CD4-positive, alpha-beta T cell (primary cell): ENCODE results near the gene EIF4A3. TPM values are rescaled to one million over a fixed set of nuclear protein-coding genes. Genes with fewer than 3 reads are reported as not detected.

Experiments used
- ATAC-seq: fragments of 200-7000 bp; cut with Tn5 transposase; one replicate; pipeline ENCODE4 v1.10.0; 2022; ENCODE audit warnings: mild to moderate bottlenecking; ENCODE audit not compliant: poor library complexity
- CTCF ChIA-PET: fragments of 350-600 bp; sonication (Branson Sonifier 250); formaldehyde crosslinking; loops from one replicate; lab custom pipeline; 2021; ENCODE audit warnings: antibody characterized with exemption, inconsistent platforms; lab: Charles Lee
- POLR2A ChIA-PET: fragments of 350-600 bp; sonication (Branson Sonifier 250); formaldehyde crosslinking; loops from one replicate; lab custom pipeline; 2021; ENCODE audit warnings: antibody characterized with exemption, inconsistent platforms; lab: Charles Lee
- DNase-seq, 14 experiments: peaks; one replicate each; pipeline ENCODE4 v3.0.0-alpha.2; 2013 to 2020; ENCODE audit warnings: mixed read lengths in 2 of 14
- H3K27ac ChIP-seq, 2 donors: one replicate each; pipeline versions ENCODE4 v1.5.1 to v1.7.0; 2013; ENCODE audit warnings: low read length in 2 of 2, low read depth in 1 of 2, mild to moderate bottlenecking in 1 of 2
- H3K27me3 ChIP-seq, 2 experiments: 1 replicate in 1 of 2; 2 replicates in 1 of 2; pipeline versions ENCODE4 v1.6.1 to v1.7.0; 2013; ENCODE audit warnings: low read length in 2 of 2, control low read depth in 1 of 2, mild to moderate bottlenecking in 1 of 2, moderate library complexity in 1 of 2; ENCODE audit not compliant: insufficient read depth in 2 of 2, control insufficient read depth in 1 of 2
- H3K36me3 ChIP-seq: one replicate; pipeline ENCODE4 v1.6.1; 2013; ENCODE audit warnings: low read length, control low read depth; ENCODE audit not compliant: insufficient read depth
- H3K4me1 ChIP-seq: one replicate; pipeline ENCODE4 v1.6.1; 2013; ENCODE audit warnings: low read length, control low read depth; ENCODE audit not compliant: insufficient read depth
- H3K4me3 ChIP-seq: one replicate; pipeline ENCODE4 v1.5.1; 2013; ENCODE audit warnings: mild to moderate bottlenecking, low read length, moderate library complexity
- H3K9me3 ChIP-seq, 2 experiments: 1 replicate in 1 of 2; 2 replicates in 1 of 2; pipeline versions ENCODE4 v1.6.1 to v1.7.0; 2013; ENCODE audit warnings: low read length in 2 of 2, mild to moderate bottlenecking in 2 of 2, control low read depth in 1 of 2, moderate library complexity in 1 of 2; ENCODE audit not compliant: control insufficient read depth in 1 of 2, insufficient read depth in 1 of 2
- H3K27ac Mint-ChIP-seq: one replicate; pipeline ENCODE4 v1.8.0; 2020; ENCODE audit warnings: mixed read lengths
- H3K27me3 Mint-ChIP-seq: one replicate; pipeline ENCODE4 v1.8.0; 2021; ENCODE audit warnings: mixed read lengths
- H3K36me3 Mint-ChIP-seq: one replicate; pipeline ENCODE4 v1.8.0; 2021; ENCODE audit warnings: low read depth, mixed read lengths
- H3K4me1 Mint-ChIP-seq: one replicate; pipeline ENCODE4 v1.8.0; 2021; ENCODE audit warnings: low read depth, mixed read lengths
- H3K4me3 Mint-ChIP-seq: one replicate; pipeline ENCODE4 v1.8.0; 2020; ENCODE audit warnings: mild to moderate bottlenecking, mixed read lengths
- H3K9me3 Mint-ChIP-seq: one replicate; pipeline ENCODE4 v1.8.0; 2020; ENCODE audit warnings: mixed read lengths
- CTCF ChIP-seq: fragments of 200-600 bp; IDR thresholded peaks from one replicate; pipeline ENCODE4 v1.8.0; 2022; ENCODE audit warnings: antibody characterized with exemption, mild to moderate bottlenecking
- intact Hi-C, 2 experiments: fragments of 100-400 bp; cut with DNase I in 1 of 2; cut with micrococcal nuclease in 1 of 2; formaldehyde crosslinking; loops; one replicate each; pipeline versions ENCODE4 v1.15.1 to v1.9.0; 2023 to 2025; cut with DNase I, micrococcal nuclease
- total RNA-seq, 174 experiments: library from RNA in 2 of 174; stranded (reverse) in 2 of 174; gene quantifications; one replicate each; pipeline ENCODE4 v1.2.3 and lab custom pipeline; 2021 to 2026

The EIF4A3 gene
- total RNA-seq, 2 experiments from 2014 or later, result 79.6 to 79.7 TPM

- H3K36me3 ChIP-seq, result no peaks in the 10 kb centered on the region
- H3K27me3 ChIP-seq, result no peaks in the 10 kb centered on the region
- H3K4me3 ChIP-seq, result no peak overlapping the region
- intact Hi-C loops, result no loop called here
- POLR2A ChIA-PET, result no interaction called here
- Mint-ChIP-seq H3K27ac (no peak overlapping the region), H3K27me3 (no peaks in the 10 kb centered on the region), H3K4me3 (no peak overlapping the region), H3K9me3 (no peaks in the 10 kb centered on the region), H3K36me3 (no peaks in the 10 kb centered on the region), H3K4me1 (no peaks in the 10 kb centered on the region)
- H3K4me1 ChIP-seq, result no peaks in the 10 kb centered on the region
- CTCF ChIA-PET, result no interaction called here
- TF ChIP-seq CTCF, result no peak
- no peak for ATAC-seq
- no peak for DNase-seq
- H3K9me3 ChIP-seq, result no peaks in the 10 kb centered on the region
- no peak overlapping the region for H3K27ac ChIP-seq
Measured at GRCh38 chr17:80183581-80184422, 36.9 kb upstream of the EIF4A3 start.

DNA sequence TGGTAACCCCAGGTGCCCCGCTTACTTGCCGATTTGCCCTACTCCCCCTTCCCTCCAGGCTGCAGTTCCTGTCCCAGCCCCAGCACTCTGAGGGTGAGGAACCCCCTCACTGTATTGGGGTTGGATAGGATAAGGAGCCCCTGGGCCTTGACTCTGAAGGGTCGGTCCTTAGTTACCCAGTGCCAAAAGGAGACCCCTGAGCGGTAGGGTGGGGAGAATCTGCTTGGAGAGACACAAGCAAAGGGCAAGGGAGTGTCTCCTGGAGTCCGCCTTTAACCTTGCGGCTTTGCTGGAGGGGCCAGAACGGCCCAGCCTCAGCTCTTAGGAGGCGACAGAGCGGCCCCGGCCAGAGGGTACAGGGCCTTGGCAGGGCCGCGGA, 35.9 kb upstream of the EIF4A3 start:
- Mint-ChIP-seq H3K36me3 (no peaks in the 10 kb centered on the region), H3K27me3 (no peaks in the 10 kb centered on the region), H3K4me3 (no peak overlapping the region), H3K4me1 (no peaks in the 10 kb centered on the region), H3K9me3 (no peaks in the 10 kb centered on the region), H3K27ac (no peak overlapping the region)
- no peak for TF ChIP-seq CTCF
- no peak overlapping the region for H3K4me3 ChIP-seq
- no peaks in the 10 kb centered on the region for H3K27me3 ChIP-seq
- intact Hi-C loops, result no loop called here
- ChIA-PET POLR2A (no interaction called here), CTCF (no interaction called here)
- ATAC-seq (no peak), DNase-seq (no peak)
- H3K36me3 ChIP-seq, result no peaks in the 10 kb centered on the region
- no peak overlapping the region for H3K27ac ChIP-seq
- H3K9me3 ChIP-seq, result no peaks in the 10 kb centered on the region
- H3K4me1 ChIP-seq, result no peaks in the 10 kb centered on the region

DNA sequence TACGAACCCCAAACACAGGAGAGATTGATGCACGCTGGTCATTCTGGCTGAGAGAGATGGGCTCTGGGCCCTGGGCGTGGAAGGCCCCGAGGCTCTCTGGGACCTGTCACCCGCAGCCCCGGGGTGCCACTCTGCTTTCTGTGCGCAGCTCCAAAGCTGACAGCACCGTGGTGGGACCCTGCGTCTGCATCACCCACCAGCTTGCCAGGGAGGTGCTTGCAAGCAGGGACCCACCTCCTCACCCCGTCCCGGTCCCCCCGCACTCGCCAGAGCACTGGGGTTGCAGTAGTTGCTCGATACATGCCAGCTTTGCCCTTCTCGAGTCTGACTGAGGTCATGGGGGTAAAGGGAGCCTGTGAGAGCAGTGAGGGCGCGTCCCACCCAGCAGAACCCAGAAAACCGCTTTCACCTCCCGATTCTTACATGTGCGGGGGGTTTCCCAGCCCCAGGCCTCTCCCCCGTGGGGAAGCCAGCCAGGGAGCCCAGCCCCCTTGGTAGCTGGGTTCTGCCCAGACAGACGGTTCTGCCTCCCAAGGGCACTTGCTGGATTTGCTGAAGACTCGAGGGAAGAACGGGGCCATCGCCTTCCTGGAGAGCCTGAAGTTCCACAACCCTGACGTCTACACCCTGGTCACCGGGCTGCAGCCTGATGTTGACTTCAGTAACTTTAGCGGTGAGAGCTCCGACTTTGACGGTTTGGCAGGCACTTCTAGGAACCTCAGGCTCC, 35.4 kb upstream of the EIF4A3 start:
- H3K4me1 ChIP-seq, result no peaks in the 10 kb centered on the region
- no peak overlapping the region for H3K27ac ChIP-seq
- Mint-ChIP-seq H3K9me3 (no peaks in the 10 kb centered on the region), H3K4me3 (no peak overlapping the region), H3K4me1 (no peaks in the 10 kb centered on the region), H3K27ac (no peak overlapping the region), H3K27me3 (no peaks in the 10 kb centered on the region), H3K36me3 (no peaks in the 10 kb centered on the region)
- no peaks in the 10 kb centered on the region for H3K9me3 ChIP-seq
- ChIA-PET CTCF (no interaction called here), POLR2A (no interaction called here)
- TF ChIP-seq CTCF, result no peak
- DNase-seq, result no peak
- no peaks in the 10 kb centered on the region for H3K36me3 ChIP-seq
- H3K4me3 ChIP-seq, result no peak overlapping the region
- intact Hi-C loops, result no loop called here
- no peak for ATAC-seq
- no peaks in the 10 kb centered on the region for H3K27me3 ChIP-seq
